ENCODE results near the gene DENND10.

DNA sequence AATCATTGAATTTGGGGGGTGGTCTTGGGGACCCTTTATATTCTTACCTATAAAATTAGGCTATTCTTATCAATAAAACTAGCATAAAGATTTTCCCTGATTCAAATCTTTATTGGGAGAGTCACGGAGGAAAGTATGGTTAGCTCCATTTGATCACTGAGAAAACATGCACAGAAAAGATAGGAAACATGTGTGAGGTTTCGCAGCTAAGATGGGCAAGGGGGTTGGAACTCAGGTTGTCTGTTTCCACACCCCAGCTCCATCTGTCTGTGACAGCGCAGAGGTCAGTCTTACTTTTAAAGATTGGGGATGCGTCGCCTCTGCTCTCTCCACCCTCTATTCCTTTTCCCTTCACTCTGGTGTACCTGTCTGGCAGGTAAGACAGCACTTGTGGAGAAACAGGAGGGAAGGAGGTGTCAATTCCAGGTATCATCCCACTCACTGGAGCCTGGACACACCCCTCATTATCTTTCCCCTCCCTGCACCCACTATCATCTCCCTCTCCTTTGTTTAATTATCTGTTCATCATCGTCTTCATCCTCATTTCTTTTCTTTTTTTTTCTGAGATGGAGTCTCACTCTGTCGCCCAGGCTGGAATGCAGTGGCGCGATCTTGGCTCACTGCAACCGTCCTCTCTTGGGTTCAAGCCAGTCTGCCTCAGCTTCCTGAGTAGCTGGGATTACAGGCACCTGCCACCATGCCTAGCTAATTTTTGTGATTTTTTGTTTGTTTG, 2.4 kb upstream of the DENND10 start:
- TF ChIP-seq, protein P1, sequence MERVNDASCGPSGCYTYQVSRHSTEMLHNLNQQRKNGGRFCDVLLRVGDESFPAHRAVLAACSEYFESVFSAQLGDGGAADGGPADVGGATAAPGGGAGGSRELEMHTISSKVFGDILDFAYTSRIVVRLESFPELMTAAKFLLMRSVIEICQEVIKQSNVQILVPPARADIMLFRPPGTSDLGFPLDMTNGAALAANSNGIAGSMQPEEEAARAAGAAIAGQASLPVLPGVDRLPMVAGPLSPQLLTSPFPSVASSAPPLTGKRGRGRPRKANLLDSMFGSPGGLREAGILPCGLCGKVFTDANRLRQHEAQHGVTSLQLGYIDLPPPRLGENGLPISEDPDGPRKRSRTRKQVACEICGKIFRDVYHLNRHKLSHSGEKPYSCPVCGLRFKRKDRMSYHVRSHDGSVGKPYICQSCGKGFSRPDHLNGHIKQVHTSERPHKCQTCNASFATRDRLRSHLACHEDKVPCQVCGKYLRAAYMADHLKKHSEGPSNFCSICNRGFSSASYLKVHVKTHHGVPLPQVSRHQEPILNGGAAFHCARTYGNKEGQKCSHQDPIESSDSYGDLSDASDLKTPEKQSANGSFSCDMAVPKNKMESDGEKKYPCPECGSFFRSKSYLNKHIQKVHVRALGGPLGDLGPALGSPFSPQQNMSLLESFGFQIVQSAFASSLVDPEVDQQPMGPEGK (CRISPR knock-in tag; IDR thresholded peaks at IDR 0.05; ENCODE audit: borderline replicate concordance) = no peak
- no peak for TF ChIP-seq ESRRG (CRISPR knock-in tag; IDR thresholded peaks at IDR 0.05)
- TF ChIP-seq BACH2 (CRISPR knock-in tag; IDR thresholded peaks at IDR 0.05; ENCODE audit: borderline replicate concordance) = no peak
- no peak for TF ChIP-seq ZFP3 (CRISPR knock-in tag; IDR thresholded peaks at IDR 0.05)
- TF ChIP-seq GLIS3 (CRISPR knock-in tag; IDR thresholded peaks at IDR 0.05) = no peak
